Endothelial cell of umbilical vein (primary cell): ENCODE results near the gene STX1A. TPM values are rescaled to one million over a fixed set of nuclear protein-coding genes. Genes with fewer than 3 reads are reported as not detected.

Experiments
- BruUV-seq: library from RNA; stranded (reverse); fragments of 400-500 nt; replicated peaks from 2 replicates; lab custom pipeline; 2021; lab: Mats Ljungman, UMichigan
- CTCF ChIA-PET: fragments of 300-600, 350-600 bp; sonication (Branson Sonifier 250); formaldehyde crosslinking; loops from one replicate; lab custom pipeline; 2021; ENCODE audit warnings: antibody characterized with exemption, inconsistent platforms; lab: Charles Lee
- POLR2A ChIA-PET: fragments of 300-600, 350-600 bp; sonication (Branson Sonifier 250); formaldehyde crosslinking; loops from one replicate; lab custom pipeline; 2021; ENCODE audit warnings: antibody characterized with exemption, inconsistent platforms; lab: Charles Lee
- DNase-seq: peaks from one replicate; pipeline ENCODE4 v3.0.0-alpha.2; 2011; ENCODE audit warnings: low read depth, low spot score
- FAIRE-seq: peaks from 2 replicates; lab custom pipeline; 2011; peaks lifted over from hg19 to GRCh38; lab: Jason Lieb, UNC
- H2AFZ ChIP-seq: 2 replicates; pipeline ENCODE4 v1.6.0; 2012; ENCODE audit warnings: low read depth, low read length, control low read depth, inconsistent platforms
- H3K27ac ChIP-seq: 2 replicates; pipeline ENCODE4 v1.5.1; 2011; ENCODE audit warnings: low read depth, mild to moderate bottlenecking, control low read depth, low read length, moderate library complexity; ENCODE audit not compliant: insufficient read depth
- H3K27me3 ChIP-seq, 2 experiments: 2 replicates each; pipeline versions ENCODE4 v1.6.0 to v1.6.1; 2011; ENCODE audit warnings: low read length in 2 of 2, mixed read lengths in 1 of 2; ENCODE audit not compliant: control insufficient read depth in 2 of 2, insufficient read depth in 2 of 2
- H3K36me3 ChIP-seq, 2 experiments: 2 replicates in 1 of 2; 3 replicates in 1 of 2; pipeline ENCODE4 v1.5.1; 2011; ENCODE audit warnings: low read length in 2 of 2, mild to moderate bottlenecking in 1 of 2, moderate library complexity in 1 of 2; ENCODE audit not compliant: control insufficient read depth in 2 of 2, insufficient read depth in 2 of 2; ENCODE audit errors: extremely low read depth in 1 of 2
- H3K4me1 ChIP-seq: 3 replicates; pipeline ENCODE4 v1.5.1; 2011; ENCODE audit warnings: mild to moderate bottlenecking, low read length; ENCODE audit not compliant: control insufficient read depth, insufficient read depth; ENCODE audit errors: extremely low read depth
- H3K4me2 ChIP-seq: 2 replicates; pipeline ENCODE4 v1.6.1; 2011; ENCODE audit warnings: low read length, control low read depth, mixed read lengths; ENCODE audit not compliant: insufficient read depth
- H3K4me3 ChIP-seq, 3 experiments: fragments of 200-600 bp in 1 of 3; sonication (generic), shearing (Covaris generic) in 1 of 3; replicated peaks in 1 of 3; 2 replicates each; pipeline ENCODE4 v1.5.1; 2011 to 2016; ENCODE audit warnings: control low read depth in 3 of 3, low read length in 3 of 3, mild to moderate bottlenecking in 2 of 3, inconsistent platforms in 1 of 3, low read depth in 1 of 3, moderate library complexity in 1 of 3; ENCODE audit not compliant: insufficient read depth in 1 of 3
- H3K79me2 ChIP-seq: 2 replicates; pipeline ENCODE4 v1.6.0; 2012; ENCODE audit warnings: low read length, inconsistent platforms; ENCODE audit not compliant: control insufficient read depth, insufficient read depth
- H3K9ac ChIP-seq: replicated peaks from 2 replicates; pipeline ENCODE3; 2011; ENCODE audit warnings: low read length, control low read depth; ENCODE audit not compliant: insufficient read depth; ENCODE audit errors: extremely low read depth
- H3K9me1 ChIP-seq: replicated peaks from 3 replicates; pipeline ENCODE4 v1.6.0; 2011; ENCODE audit warnings: mild to moderate bottlenecking, low read length; ENCODE audit not compliant: control insufficient read depth, insufficient read depth; ENCODE audit errors: extremely low read depth
- H3K9me3 ChIP-seq: replicated peaks from 2 replicates; pipeline ENCODE4 v1.5.1; 2012; ENCODE audit warnings: low read length, inconsistent platforms; ENCODE audit not compliant: control insufficient read depth, insufficient read depth
- H4K20me1 ChIP-seq: replicated peaks from 2 replicates; pipeline ENCODE3; 2011; ENCODE audit warnings: mild to moderate bottlenecking, low read length; ENCODE audit not compliant: control insufficient read depth, insufficient read depth; ENCODE audit errors: extremely low read depth
- EZH2 ChIP-seq: IDR thresholded peaks from 2 replicates; pipeline ENCODE4 v1.6.1; 2012; ENCODE audit warnings: borderline replicate concordance, low read depth, mild to moderate bottlenecking, moderate library complexity, low read length, inconsistent platforms; ENCODE audit not compliant: severe bottlenecking
- FOS ChIP-seq: IDR thresholded peaks from 2 replicates; pipeline ENCODE4 v1.6.1; 2011; ENCODE audit warnings: mild to moderate bottlenecking, low read length, moderate library complexity, borderline replicate concordance; ENCODE audit not compliant: insufficient read depth
- GATA2 ChIP-seq: IDR thresholded peaks from 2 replicates; pipeline ENCODE4 v1.7.0; 2011; ENCODE audit warnings: low read depth, mild to moderate bottlenecking, moderate library complexity, mixed read lengths, low read length; ENCODE audit not compliant: insufficient read length, insufficient read depth
- JUN ChIP-seq: IDR thresholded peaks from 2 replicates; pipeline ENCODE4 v1.6.1; 2011; ENCODE audit warnings: borderline replicate concordance, low read depth; ENCODE audit not compliant: insufficient read length, insufficient read depth
- MAX ChIP-seq: IDR thresholded peaks from 2 replicates; pipeline ENCODE4 v1.6.1; 2011; ENCODE audit not compliant: insufficient read depth, insufficient read length
- MYC ChIP-seq: IDR thresholded peaks from one replicate; pipeline ENCODE4 v1.6.1; 2011; ENCODE audit warnings: mild to moderate bottlenecking, low read depth, low read length
- POLR2A ChIP-seq: IDR thresholded peaks from 2 replicates; pipeline ENCODE4 v1.6.1; 2012; ENCODE audit warnings: low read depth, mild to moderate bottlenecking, control low read depth, low read length
- POLR2AphosphoS5 ChIP-seq: IDR thresholded peaks from 2 replicates; pipeline ENCODE4 v1.6.1; 2012; ENCODE audit warnings: low read depth, mild to moderate bottlenecking, control low read depth, low read length, moderate library complexity; ENCODE audit not compliant: insufficient read depth
- dilution Hi-C: fragments of 300-500 bp; cut with MboI; formaldehyde crosslinking; loops from one replicate; pipeline ENCODE4 v1.15.0; 2019; ENCODE audit warnings: low sequenced_read_pairs; ENCODE audit not compliant: extremely low pct_ligation_motif_present
- intact Hi-C: fragments of 100-400 bp; cut with micrococcal nuclease; formaldehyde crosslinking; loops from one replicate; pipeline ENCODE4 v1.10.0; 2022
- polyA plus RNA-seq, 4 experiments: library from polyadenylated mRNA; depleted of rRNA in 3 of 4; stranded (reverse) in 3 of 4; unstranded in 1 of 4; fragments of >200 nt; gene quantifications; 2 replicates each; pipeline versions ENCODE4 v1.2.1 to v1.2.3, GENCODE V29; 2011 to 2012; ENCODE audit warnings: missing spikeins in 1 of 4
- total RNA-seq: library from RNA; stranded (reverse); gene quantifications from 2 replicates; pipeline ENCODE4 v1.2.3, GENCODE V29; 2021
- TF ChIP-seq, protein P1 (sequence below), 2 donors: IDR thresholded peaks; 1 replicate in 1 of 2; 2 replicates in 1 of 2; pipeline ENCODE4 v1.5.1; 2011; ENCODE audit warnings: low read length in 2 of 2, mild to moderate bottlenecking in 2 of 2, moderate library complexity in 2 of 2, control low read depth in 1 of 2, inconsistent platforms in 1 of 2, low read depth in 1 of 2; ENCODE audit not compliant: insufficient read depth in 1 of 2; ENCODE audit errors: extremely low read depth in 1 of 2

The STX1A gene
- total and polyA plus RNA-seq, 2 donors (not counting 3 experiments of a cell fraction or from before 2014, with no cell fraction given): 13.1 to 20.8 TPM

- CTCF ChIA-PET: no interaction called here
Measured at GRCh38 chr7:73688288-73688687, 31.2 kb downstream of the STX1A start.

More at GRCh38 chr7:73688288-73688687, 31.2 kb downstream of the STX1A start:
- Histone ChIP-seq H3K36me3 (peaks cover 4 to 30% of the 10 kb centered on the region in 2 experiments), H3K27me3 (no peaks in the 10 kb centered on the region), H3K4me3 (no peak overlapping the region), H2AFZ (no peak overlapping the region), H3K9me3 (no peaks in the 10 kb centered on the region), H3K9ac (no peak overlapping the region), H3K4me1 (peaks cover 4% of the 10 kb centered on the region), H3K79me2 (peaks cover 31% of the 10 kb centered on the region), H3K9me1 (no peaks in the 10 kb centered on the region), H4K20me1 (no peaks in the 10 kb centered on the region), H3K4me2 (no peak overlapping the region), H3K27ac (no peak overlapping the region)
- FAIRE-seq (no peak), DNase-seq (no peak)
- TF ChIP-seq GATA2: no peak
- TF ChIP-seq JUN: no peak
- no peak for TF ChIP-seq POLR2A
- TF ChIP-seq MAX: no peak
- TF ChIP-seq POLR2AphosphoS5: no peak
- TF ChIP-seq FOS: no peak
- TF ChIP-seq, protein P1, sequence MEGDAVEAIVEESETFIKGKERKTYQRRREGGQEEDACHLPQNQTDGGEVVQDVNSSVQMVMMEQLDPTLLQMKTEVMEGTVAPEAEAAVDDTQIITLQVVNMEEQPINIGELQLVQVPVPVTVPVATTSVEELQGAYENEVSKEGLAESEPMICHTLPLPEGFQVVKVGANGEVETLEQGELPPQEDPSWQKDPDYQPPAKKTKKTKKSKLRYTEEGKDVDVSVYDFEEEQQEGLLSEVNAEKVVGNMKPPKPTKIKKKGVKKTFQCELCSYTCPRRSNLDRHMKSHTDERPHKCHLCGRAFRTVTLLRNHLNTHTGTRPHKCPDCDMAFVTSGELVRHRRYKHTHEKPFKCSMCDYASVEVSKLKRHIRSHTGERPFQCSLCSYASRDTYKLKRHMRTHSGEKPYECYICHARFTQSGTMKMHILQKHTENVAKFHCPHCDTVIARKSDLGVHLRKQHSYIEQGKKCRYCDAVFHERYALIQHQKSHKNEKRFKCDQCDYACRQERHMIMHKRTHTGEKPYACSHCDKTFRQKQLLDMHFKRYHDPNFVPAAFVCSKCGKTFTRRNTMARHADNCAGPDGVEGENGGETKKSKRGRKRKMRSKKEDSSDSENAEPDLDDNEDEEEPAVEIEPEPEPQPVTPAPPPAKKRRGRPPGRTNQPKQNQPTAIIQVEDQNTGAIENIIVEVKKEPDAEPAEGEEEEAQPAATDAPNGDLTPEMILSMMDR (IDR thresholded peaks at IDR 0.05; ENCODE audit: extremely low read depth in 1 of 2, insufficient read depth in 1 of 2, low read depth in 1 of 2, low read length in 2 of 2): no peak
- no peak for TF ChIP-seq EZH2
- no peak for TF ChIP-seq MYC
- POLR2A ChIA-PET: no interaction called here
- intact Hi-C loops: no loop called here
- no TSS peak for BruUV-seq
- dilution Hi-C loops: no loop called here
